GM15510 (cell line): ENCODE results near the gene PCSK5.

Experiments used
- POLR2A ChIP-seq: IDR thresholded peaks from 3 replicates; pipeline ENCODE4 v1.6.1; 2011; ENCODE audit warnings: borderline replicate concordance; ENCODE audit not compliant: insufficient read length; ENCODE audit errors: extremely low read depth

Gene PCSK5

DNA sequence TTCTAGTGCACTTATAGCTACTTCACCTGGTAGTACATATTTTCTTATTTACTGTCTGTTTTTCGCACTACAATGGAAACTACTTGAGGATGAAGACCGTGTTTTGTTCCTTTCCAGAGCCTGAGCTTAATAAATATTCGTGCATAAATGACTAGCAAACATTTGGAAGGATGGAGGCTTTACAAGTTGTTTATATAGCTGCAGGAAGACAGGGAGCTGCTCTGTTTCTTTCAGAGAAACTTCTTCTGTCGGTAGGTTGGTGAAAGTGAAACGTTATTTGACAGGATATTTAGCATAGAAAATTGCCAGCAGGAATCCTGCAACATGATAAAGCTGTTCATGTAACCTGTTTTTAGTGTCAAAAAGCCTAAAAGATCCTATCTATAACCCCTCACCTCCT is 210.6 kb downstream of the PCSK5 start:
- TF ChIP-seq POLR2A: no peak

DNA sequence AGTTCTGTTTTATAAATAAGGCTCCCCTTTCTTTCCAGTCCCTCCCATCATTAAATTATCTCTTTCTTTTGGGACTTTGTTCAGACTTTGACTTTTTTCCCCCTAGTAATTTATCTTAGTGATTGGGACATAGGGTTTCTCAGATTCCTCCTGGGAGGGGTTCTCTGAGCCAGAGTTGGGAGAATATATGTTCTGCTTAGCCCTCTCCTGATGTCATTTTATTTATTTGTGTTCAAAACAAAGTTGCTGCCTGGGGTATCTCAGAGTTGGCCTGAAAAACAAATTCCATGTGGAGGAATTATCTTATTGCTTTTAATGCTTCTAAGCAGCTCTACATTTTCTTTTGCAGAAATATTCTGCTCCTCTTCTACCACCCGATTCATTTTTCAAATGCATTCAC is 211.0 kb downstream of the PCSK5 start:
- no peak for TF ChIP-seq POLR2A

DNA sequence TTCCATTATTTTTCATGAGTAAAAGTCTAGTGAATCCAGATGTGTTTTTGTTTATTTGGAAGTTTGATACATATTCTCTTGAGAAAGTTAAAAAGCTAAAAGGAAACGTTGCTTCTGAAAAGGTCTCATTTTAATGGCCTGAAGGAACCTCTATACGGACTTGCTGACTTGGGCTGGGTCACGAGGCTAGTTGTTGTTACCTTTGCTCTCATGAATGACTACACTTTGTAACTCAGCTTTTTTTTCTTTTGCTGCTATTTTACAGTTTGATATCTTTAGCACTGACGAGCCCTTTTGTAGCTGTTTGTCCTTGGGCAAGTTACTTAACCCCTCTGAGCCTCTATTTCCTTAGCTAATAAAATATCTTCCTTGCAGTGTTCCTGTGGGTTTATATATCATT is 211.5 kb downstream of the PCSK5 start:
- no peak for TF ChIP-seq POLR2A

DNA sequence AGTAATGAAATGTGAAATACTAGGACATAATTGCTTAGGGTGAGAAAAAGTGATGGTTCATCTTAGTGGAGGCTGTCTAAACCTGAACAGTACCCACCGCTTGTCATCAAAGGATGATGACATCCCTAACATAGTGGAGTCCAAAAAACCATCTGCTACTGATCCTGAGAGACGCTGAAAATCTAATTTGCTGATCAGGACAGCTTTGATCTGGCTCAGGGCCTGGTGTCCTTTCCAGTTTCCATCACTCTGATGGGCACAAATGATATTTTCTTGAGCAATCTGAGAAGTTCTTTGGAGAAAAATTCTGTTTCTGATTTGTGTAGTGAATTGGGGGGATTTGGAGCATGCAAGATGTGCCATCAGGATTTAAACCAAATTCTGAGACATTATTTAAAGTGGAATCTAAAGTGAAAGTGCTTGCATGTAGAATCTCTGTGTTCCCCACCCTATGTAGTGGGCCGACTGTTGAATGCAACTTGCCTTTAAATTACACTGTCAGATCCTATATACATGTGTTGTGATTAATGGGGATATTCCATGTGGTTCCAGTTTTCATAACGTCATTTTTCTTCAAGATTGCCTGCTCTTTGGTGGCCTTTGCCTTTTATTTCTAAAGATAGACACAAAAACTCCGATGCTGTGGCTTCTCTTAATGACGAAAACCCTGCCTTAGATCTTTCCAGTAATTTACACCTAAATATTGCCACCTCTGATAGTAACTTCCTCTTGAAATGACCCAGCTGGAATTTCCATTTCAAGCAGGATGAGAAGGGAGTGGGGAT is 213.2 kb downstream of the PCSK5 start:
- no peak for TF ChIP-seq POLR2A

DNA sequence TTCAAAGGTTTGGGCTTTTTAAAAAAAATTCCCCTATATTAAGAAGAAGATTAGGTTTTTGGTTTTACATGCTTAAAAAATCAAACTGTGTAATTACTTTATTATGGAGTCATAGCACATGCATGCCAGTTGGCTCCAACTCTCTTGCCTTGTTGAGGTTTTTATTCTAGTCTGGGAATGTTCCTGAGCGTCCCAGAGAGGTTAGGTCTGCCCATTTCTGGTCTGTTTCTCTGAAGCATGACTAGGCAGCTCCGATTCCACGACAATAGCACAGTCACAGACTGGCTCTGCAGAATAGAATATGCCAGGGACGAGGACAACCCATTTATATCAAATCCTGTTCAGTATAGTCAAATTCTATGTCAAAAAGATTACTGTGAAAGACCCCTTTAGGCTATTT is 217.0 kb downstream of the PCSK5 start:
- no peak for TF ChIP-seq POLR2A

DNA sequence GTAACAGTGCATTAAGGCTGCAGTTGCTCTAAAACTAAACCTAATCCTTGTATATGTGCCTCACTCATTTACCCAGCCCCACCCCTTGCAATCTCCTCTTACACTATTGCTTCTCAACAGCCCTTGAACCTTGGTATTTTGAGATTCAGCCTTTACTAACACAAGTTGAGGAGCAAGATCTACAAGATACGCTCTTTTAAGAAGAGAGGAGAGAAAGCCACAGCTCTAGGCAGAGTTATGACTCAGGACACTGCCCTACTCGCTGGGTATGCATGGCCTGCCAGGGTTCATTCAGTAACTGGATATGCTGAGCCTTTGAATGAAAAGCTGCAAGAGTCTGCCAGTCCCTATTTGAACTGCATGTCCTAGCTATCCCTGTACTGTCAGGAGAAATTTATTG is 219.5 kb downstream of the PCSK5 start:
- TF ChIP-seq POLR2A: no peak

DNA sequence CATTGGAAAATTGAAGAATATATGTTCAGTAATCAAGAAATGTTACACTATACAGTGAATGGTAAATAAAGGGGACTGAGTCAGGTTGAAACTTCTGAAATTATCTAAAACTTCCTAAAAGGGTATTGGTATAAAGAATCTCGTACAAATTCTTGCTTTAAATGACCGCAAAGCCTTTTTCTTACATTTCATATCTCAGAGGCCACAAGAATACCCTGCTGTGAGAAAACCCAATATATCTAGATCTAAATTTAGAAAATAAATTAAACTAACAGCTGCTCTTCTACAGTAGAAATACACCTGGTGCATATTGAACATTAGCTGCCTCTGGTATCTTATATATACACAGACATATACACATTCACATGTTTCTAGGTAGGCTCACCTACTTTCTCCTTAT is 221.7 kb downstream of the PCSK5 start:
- TF ChIP-seq POLR2A: no peak

DNA sequence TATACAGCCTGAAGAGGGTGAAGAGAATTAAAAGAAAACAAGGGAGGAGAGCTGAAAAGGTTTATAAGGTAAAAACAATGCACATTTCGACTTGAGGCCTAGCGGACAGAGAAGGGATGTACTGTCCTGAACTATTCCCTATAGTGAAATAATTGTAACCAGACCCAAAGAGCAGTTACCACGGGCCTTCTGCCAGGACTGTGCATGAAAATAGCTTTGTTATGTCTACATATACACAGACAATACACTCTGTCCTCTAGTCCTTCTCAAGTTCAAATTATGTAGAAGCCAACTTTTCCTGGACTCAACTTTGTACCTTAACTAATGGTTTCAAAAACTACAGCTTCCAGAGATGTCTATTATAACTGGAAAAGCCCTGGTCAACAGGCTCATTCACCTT is 223.7 kb downstream of the PCSK5 start:
- TF ChIP-seq POLR2A: no peak

DNA sequence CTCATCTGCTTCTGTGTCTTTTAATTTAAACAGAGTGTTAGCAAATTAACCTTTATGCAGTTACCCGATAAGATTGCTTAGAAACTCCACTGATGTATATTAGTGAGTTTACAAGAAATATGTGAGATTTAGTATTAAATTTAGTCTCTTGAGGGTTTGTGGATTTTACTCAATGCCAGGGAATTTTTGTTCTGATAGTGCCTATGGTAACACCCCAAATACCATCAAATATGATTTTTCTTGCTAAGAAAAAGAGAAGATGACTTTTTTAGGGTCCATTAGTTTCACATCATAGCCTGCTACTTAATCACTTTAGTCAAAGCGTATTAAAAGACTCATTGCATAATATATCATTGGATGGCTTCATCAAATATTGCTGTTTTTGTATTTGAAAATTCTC is 224.9 kb downstream of the PCSK5 start:
- no peak for TF ChIP-seq POLR2A

DNA sequence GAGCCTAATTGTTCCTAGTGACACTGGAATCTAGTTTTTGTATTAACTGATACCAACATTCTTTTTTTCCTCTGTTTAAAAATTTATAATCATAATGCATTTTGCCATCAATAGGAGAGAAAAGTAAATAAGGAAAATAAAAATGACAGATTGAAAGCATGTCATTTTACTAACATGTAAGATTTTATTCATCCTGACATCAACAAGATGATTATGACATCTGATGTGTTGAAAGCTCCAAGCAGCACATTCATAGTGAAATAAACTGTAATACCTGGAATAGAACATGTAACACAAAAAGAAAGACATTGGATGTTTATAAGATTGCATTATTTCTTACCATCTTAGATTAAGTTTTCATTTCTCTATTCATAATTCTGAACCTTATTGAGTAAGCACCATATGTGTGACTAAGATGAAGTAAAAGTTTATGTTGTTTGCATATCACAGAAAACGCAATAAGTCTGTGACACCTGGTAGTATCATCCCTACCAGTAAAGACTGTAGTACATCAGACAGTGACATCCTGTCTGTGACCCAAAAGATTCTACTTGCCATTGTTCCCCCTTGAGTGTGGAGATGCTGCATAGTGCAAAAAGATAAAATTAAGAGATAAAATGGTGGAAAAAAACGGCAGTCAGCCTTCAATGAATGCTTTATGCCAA is 225.6 kb downstream of the PCSK5 start:
- no peak for TF ChIP-seq POLR2A

DNA sequence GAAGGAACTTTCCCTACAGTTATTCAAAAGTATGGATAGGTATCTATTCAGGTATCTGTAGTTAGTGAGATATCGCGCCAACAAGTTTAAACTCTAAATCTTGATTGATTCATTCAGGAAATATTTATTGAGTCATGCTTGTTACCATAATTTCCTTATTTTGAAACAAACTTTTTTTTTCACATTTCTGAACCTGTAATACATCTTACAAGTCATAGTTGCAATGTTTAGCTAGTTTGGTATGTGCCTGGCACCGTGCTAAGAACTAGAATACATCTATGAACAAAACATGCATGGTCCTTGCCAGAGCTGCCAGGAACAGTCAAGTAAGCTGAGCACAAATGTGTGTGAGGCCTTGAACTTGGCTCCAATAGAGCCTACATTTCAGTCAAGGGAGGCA is 226.4 kb downstream of the PCSK5 start:
- TF ChIP-seq POLR2A: no peak

DNA sequence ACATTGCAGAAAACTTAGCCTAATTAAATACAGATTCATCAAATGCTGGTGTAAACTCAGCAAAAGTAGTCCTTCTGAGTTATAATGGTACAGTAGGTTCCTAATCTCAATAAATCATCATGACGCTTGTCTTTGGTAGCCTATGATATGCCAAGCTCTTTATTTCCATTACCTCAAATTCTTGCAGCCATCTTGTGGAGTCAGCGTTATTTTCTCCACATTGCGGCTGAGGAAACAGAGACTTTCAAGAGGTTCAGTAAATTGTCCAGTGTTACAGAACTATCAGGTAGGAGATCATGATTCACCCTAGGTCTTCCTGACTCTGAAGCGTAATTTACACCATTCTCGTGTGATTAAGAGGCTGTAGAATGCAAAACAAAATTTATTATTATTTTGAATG is 237.2 kb downstream of the PCSK5 start:
- no peak for TF ChIP-seq POLR2A

DNA sequence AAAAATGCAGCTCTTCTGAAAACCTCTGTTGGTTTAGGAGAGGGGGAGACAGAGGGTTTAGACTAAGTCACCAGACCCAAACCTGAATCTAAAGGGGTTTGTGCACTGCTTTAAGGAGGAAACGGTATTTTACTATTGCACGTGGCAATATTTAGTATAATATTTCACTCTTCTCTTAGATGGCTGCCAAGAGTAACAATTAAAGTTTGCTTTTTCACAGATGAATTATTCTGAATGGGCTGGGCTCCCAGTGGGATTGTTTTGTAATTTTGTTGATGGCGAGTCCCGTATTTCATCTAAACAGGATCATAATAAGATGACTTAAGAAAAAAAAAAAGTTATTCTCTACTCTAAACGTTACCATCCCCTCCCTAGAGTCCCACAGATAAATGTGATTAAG is 245.4 kb downstream of the PCSK5 start:
- no peak for TF ChIP-seq POLR2A

DNA sequence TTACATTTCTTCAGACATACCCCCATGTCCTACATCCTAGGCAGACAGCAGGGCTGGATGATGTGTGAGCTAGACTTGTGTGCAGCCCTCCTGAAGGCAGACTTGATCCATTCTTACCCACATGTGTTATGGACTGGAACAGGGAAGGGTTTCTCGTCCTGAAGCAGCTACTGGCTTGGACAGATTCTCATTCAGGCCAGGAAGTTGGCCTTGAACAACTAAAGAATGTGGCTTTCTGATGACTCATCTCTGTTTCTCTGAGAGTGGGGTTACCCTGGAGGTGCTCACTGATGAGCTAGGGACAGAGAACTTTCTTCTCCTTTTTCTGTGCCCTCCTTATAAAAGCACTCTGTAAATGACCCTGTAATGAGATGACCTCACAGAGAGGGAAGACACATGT is 246.5 kb downstream of the PCSK5 start:
- TF ChIP-seq POLR2A: no peak

DNA sequence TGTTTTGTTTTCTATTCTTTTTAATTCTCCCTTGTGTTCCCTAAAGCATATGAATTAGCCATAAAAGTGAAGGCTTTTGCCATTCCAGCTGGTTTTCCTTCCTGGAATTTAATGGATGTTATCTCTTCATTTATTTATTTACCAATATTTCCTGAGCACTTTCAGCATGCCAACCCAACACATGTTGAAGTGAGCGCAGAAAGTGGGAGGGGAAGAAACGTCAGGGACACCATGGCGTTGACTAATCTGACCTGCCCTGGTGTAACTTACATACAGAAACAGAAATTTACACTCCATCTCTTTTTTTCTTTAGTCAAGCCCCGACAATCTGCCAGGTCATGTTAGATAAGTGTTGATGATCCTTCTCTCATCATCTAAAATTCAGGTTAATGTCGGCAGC is 247.5 kb downstream of the PCSK5 start:
- no peak for TF ChIP-seq POLR2A

DNA sequence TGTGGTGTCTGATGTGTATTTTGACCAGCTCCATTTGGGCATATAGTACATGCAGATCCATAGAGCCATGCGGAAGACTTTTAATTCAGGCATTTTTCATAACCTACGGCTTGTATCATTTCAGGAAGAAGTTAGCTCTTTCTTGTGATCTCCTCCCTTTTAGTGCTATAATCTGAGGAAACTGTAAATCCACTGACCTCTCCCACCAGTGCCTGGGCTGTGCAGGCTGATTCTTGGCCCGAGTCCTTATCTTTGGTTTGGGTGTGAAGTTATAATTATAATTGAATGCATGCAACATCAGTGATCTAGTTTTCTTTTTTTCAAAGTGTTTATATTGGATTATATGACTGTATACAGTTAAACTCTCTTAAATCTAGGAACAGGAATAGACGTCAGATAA is 247.9 kb downstream of the PCSK5 start:
- TF ChIP-seq POLR2A: no peak
